ENCODE measurements around the gene SEMA6A.

Gene SEMA6A

GRCh38 chr5:116521173-116521872, 53.3 kb downstream of the SEMA6A start:
- Histone ChIP-seq H3K9me3 (ENCODE audit: severe bottlenecking) (peaks cover 2% of the 10 kb centered on the region), H3K4me1 (ENCODE audit: insufficient read depth, poor library complexity, severe bottlenecking) (no peaks in the 10 kb centered on the region), H3K36me3 (ENCODE audit: low read depth) (no peaks in the 10 kb centered on the region), H3K27ac (ENCODE audit: poor library complexity, severe bottlenecking) (no peak overlapping the region), H3K27me3 (ENCODE audit: insufficient read depth, poor library complexity, severe bottlenecking) (peaks cover 16% of the 10 kb centered on the region), H3K4me3 (ENCODE audit: severe bottlenecking) (no peak overlapping the region)
- no peak for DNase-seq (ENCODE audit: low spot score)
- TF ChIP-seq CTCF (IDR thresholded peaks at IDR 0.05; ENCODE audit: poor library complexity, severe bottlenecking) = no peak
- ATAC-seq (ENCODE audit: low read depth) = peak; percentile 14; the same call in 1 of the 3 replicates

- no peak overlapping the region for H3K4me3 ChIP-seq (ENCODE audit: severe bottlenecking)
- H3K4me1 ChIP-seq (ENCODE audit: insufficient read depth, poor library complexity, severe bottlenecking) = no peaks in the 10 kb centered on the region
- DNase-seq (ENCODE audit: low spot score) (no peak), ATAC-seq (ENCODE audit: low read depth) (no peak)
- no peak overlapping the region for H3K27ac ChIP-seq (ENCODE audit: poor library complexity, severe bottlenecking)
- peaks cover 13% of the 10 kb centered on the region for H3K27me3 ChIP-seq (ENCODE audit: insufficient read depth, poor library complexity, severe bottlenecking)
- peaks cover 2% of the 10 kb centered on the region for H3K9me3 ChIP-seq (ENCODE audit: severe bottlenecking)
- TF ChIP-seq CTCF (IDR thresholded peaks at IDR 0.05; ENCODE audit: poor library complexity, severe bottlenecking) = no peak
- H3K36me3 ChIP-seq (ENCODE audit: low read depth) = no peaks in the 10 kb centered on the region
Observed at GRCh38 chr5:116520771-116521170, 53.9 kb downstream of the SEMA6A start.

- DNase-seq (ENCODE audit: low spot score) (no peak), ATAC-seq (ENCODE audit: low read depth) (peak; percentile 33; the same call in 1 of the 3 replicates)
- H3K36me3 ChIP-seq (ENCODE audit: low read depth) = no peaks in the 10 kb centered on the region
- H3K27me3 ChIP-seq (ENCODE audit: insufficient read depth, poor library complexity, severe bottlenecking) = peaks cover 9% of the 10 kb centered on the region
- H3K4me1 ChIP-seq (ENCODE audit: insufficient read depth, poor library complexity, severe bottlenecking) = no peaks in the 10 kb centered on the region
- H3K9me3 ChIP-seq (ENCODE audit: severe bottlenecking) = peaks cover 2% of the 10 kb centered on the region
- no peak overlapping the region for H3K27ac ChIP-seq (ENCODE audit: poor library complexity, severe bottlenecking)
- no peak overlapping the region for H3K4me3 ChIP-seq (ENCODE audit: severe bottlenecking)
- no peak for TF ChIP-seq CTCF (IDR thresholded peaks at IDR 0.05; ENCODE audit: poor library complexity, severe bottlenecking)
Observed at GRCh38 chr5:116518423-116518822, 56.2 kb downstream of the SEMA6A start.

GRCh38 chr5:116517488-116517887, 57.1 kb downstream of the SEMA6A start:
- H3K36me3 ChIP-seq (ENCODE audit: low read depth) = no peaks in the 10 kb centered on the region
- TF ChIP-seq CTCF (IDR thresholded peaks at IDR 0.05; ENCODE audit: poor library complexity, severe bottlenecking) = no peak
- H3K27me3 ChIP-seq (ENCODE audit: insufficient read depth, poor library complexity, severe bottlenecking) = peaks cover 5% of the 10 kb centered on the region
- no peaks in the 10 kb centered on the region for H3K4me1 ChIP-seq (ENCODE audit: insufficient read depth, poor library complexity, severe bottlenecking)
- H3K9me3 ChIP-seq (ENCODE audit: severe bottlenecking) = peaks cover 2% of the 10 kb centered on the region
- H3K27ac ChIP-seq (ENCODE audit: poor library complexity, severe bottlenecking) = no peak overlapping the region
- no peak for DNase-seq (ENCODE audit: low spot score)
- no peak for ATAC-seq (ENCODE audit: low read depth)
- no peak overlapping the region for H3K4me3 ChIP-seq (ENCODE audit: severe bottlenecking)

GRCh38 chr5:116516021-116516420, 58.6 kb downstream of the SEMA6A start:
- Histone ChIP-seq H3K4me3 (ENCODE audit: severe bottlenecking) (no peak overlapping the region), H3K27me3 (ENCODE audit: insufficient read depth, poor library complexity, severe bottlenecking) (no peaks in the 10 kb centered on the region), H3K9me3 (ENCODE audit: severe bottlenecking) (peaks cover 2% of the 10 kb centered on the region), H3K27ac (ENCODE audit: poor library complexity, severe bottlenecking) (no peak overlapping the region), H3K4me1 (ENCODE audit: insufficient read depth, poor library complexity, severe bottlenecking) (no peaks in the 10 kb centered on the region), H3K36me3 (ENCODE audit: low read depth) (no peaks in the 10 kb centered on the region)
- no peak for TF ChIP-seq CTCF (IDR thresholded peaks at IDR 0.05; ENCODE audit: poor library complexity, severe bottlenecking)
- no peak for DNase-seq (ENCODE audit: low spot score)
- no peak for ATAC-seq (ENCODE audit: low read depth)

All from RWPE2 (cell line).